ENCODE results near the gene BICRAL. TPM values are rescaled to one million over a fixed set of nuclear protein-coding genes. Genes with fewer than 3 reads are reported as not detected.

BICRAL gene
- total and polyA plus RNA-seq, 9 of the 15 experiments (the other 6 are each of a cell fraction or from before 2014, with no cell fraction given): 1.2 to 11.9 (median 5.6) TPM

DNA sequence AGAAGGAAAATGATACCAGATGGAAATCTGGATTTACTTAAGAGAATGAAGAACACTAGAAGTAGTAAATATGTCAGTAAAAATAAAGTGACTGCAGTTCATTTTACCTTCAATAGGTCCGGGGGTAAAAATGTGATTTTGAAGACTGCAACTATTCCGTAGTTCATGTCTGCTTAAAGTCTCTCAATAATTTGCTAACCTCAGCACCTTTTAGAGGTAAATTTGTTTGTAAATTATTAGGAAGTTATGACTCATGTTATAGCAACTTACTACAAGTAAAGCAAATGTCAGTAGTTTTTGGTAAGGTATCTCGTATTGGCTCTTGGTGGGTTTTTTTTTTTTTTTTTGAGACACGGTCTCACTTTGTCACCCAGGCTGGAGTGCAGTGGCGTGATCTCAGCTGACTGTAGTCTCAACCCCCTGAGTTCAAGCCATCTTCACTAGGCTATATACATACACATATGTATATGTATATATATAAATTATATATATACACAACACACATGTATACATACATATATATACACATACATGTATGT, 32.1 kb downstream of the BICRAL start:
- Histone ChIP-seq H3K4me1 (replicated peaks in 1 of 2; ENCODE audit: control insufficient read depth in 2 of 2, insufficient read depth in 2 of 2, low read length in 2 of 2) (no peaks in the 10 kb centered on the region), H3K9me1 (ENCODE audit: control insufficient read depth, insufficient read depth, low read length) (no peaks in the 10 kb centered on the region), H3K9me3 (replicated peaks; ENCODE audit: control insufficient read depth, insufficient read depth, low read depth, low read length) (no peaks in the 10 kb centered on the region), H3K4me2 (ENCODE audit: insufficient read depth, low read length) (no peak overlapping the region), H3K9ac (ENCODE audit: insufficient read depth in 1 of 2, low read depth in 2 of 2, low read length in 2 of 2) (no peak overlapping the region), H3K36me3 (ENCODE audit: control insufficient read depth, insufficient read depth, low read length) (no peaks in the 10 kb centered on the region), H3K79me2 (ENCODE audit: control insufficient read depth, insufficient read depth, low read length) (no peaks in the 10 kb centered on the region), H3K27me3 (ENCODE audit: control insufficient read depth in 2 of 2, insufficient read depth in 2 of 2, low read length in 2 of 2) (no peaks in the 10 kb centered on the region), H3K27ac (ENCODE audit: extremely low read depth, low read depth, low read length) (no peak overlapping the region), H2AFZ (ENCODE audit: low read depth, low read length) (no peak overlapping the region), H4K20me1 (replicated peaks; ENCODE audit: control insufficient read depth, insufficient read depth, low read length) (no peaks in the 10 kb centered on the region), H3K4me3 (no peak overlapping the region)
- POLR2A ChIA-PET: no interaction called here
- in situ Hi-C loops (cut with MboI): no loop called here
- FAIRE-seq: no peak
- TF ChIP-seq MAFG (tag; conservative IDR thresholded peaks at IDR 0.05) (peak; percentile 72), HEY1 (CRISPR knock-in tag; IDR thresholded peaks at IDR 0.05; ENCODE audit: borderline replicate concordance) (no peak), C11orf30 (IDR thresholded peaks at IDR 0.05; ENCODE audit: low read depth) (peak; percentile 69), YY1 (IDR thresholded peaks at IDR 0.05; ENCODE audit: borderline replicate concordance in 1 of 3, control insufficient read depth in 1 of 3, extremely low read depth in 1 of 3, insufficient read depth in 3 of 3, insufficient read length in 1 of 3, insufficient replicate concordance in 2 of 3, low read depth in 1 of 3, low read length in 2 of 3) (no peak), MAFK (IDR thresholded peaks at IDR 0.05; ENCODE audit: low read length) (peak; percentile 84), ZNF316 (IDR thresholded peaks at IDR 0.05) (peak; percentile 91), FOXK2 (conservative IDR thresholded peaks at IDR 0.05 in 1 of 2, IDR thresholded peaks at IDR 0.05 in 1 of 2; ENCODE audit: low read depth in 2 of 2) (no peak), MAFF (IDR thresholded peaks at IDR 0.05; ENCODE audit: low read length) (peak; percentile 75)
- TF ChIP-seq, protein P1, sequence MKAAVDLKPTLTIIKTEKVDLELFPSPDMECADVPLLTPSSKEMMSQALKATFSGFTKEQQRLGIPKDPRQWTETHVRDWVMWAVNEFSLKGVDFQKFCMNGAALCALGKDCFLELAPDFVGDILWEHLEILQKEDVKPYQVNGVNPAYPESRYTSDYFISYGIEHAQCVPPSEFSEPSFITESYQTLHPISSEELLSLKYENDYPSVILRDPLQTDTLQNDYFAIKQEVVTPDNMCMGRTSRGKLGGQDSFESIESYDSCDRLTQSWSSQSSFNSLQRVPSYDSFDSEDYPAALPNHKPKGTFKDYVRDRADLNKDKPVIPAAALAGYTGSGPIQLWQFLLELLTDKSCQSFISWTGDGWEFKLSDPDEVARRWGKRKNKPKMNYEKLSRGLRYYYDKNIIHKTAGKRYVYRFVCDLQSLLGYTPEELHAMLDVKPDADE (conservative IDR thresholded peaks at IDR 0.05; ENCODE audit: control insufficient read depth, low read depth, low read length): no peak
- no peak for DNase-seq (ENCODE audit: extremely low read depth in 1 of 4, low spot score in 3 of 4)
- no TSS peak for BruUV-seq (replicated peaks)
- intact Hi-C loops (cut with micrococcal nuclease): no loop called here
- ATAC-seq: no peak
- 89% methylated on average over 5 of the region's 5 CpGs for WGBS (ENCODE audit: insufficient coverage, low coverage, missing lambda C conversion rate)
- CTCF ChIA-PET (ENCODE audit: low intra/inter-chr PET ratio): no interaction called here

Data from K562 (cell line).